BE2C (cell line): Measurements from ENCODE around the gene NANOS2. TPM values are rescaled to one million over a fixed set of nuclear protein-coding genes. Genes with fewer than 3 reads are reported as not detected.
A peak's percentile ranks its signal among the peaks of the same experiment; 100 is the strongest.

ENCODE experiments used
- DNase-seq: peaks from one replicate; pipeline ENCODE4 v3.0.0-alpha.2; 2020
- H3K27me3 ChIP-seq: fragments of 250-450 bp; sonication (Bioruptor Pico); 2 replicates; pipeline ENCODE4 v1.5.1; 2020; ENCODE audit warnings: mild to moderate bottlenecking
- H3K36me3 ChIP-seq: fragments of 250-450 bp; sonication (Bioruptor Pico); 2 replicates; pipeline ENCODE4 v1.5.1; 2020; ENCODE audit warnings: mild to moderate bottlenecking
- H3K4me1 ChIP-seq: fragments of 250-450 bp; sonication (Bioruptor Pico); 2 replicates; pipeline ENCODE4 v1.5.1; 2020
- H3K4me3 ChIP-seq: 2 replicates; pipeline ENCODE4 v1.5.1; 2011; ENCODE audit warnings: low read depth, low read length
- H3K9me3 ChIP-seq: fragments of 250-450 bp; sonication (Bioruptor Pico); 2 replicates; pipeline ENCODE4 v1.5.1; 2020
- polyA plus RNA-seq: library from polyadenylated mRNA; unstranded; fragments of >200 nt; gene quantifications from one replicate; pipeline ENCODE4 v1.2.1, GENCODE V29; 2012; ENCODE audit warnings: low read depth, missing spikeins; ENCODE audit not compliant: insufficient read length, insufficient read depth
- TF ChIP-seq, protein P1 (sequence below): IDR thresholded peaks from 2 replicates; pipeline ENCODE4 v1.5.1; 2012; ENCODE audit warnings: mild to moderate bottlenecking, low read depth, low read length

NANOS2 gene
- not detected for polyA plus RNA-seq

DNA sequence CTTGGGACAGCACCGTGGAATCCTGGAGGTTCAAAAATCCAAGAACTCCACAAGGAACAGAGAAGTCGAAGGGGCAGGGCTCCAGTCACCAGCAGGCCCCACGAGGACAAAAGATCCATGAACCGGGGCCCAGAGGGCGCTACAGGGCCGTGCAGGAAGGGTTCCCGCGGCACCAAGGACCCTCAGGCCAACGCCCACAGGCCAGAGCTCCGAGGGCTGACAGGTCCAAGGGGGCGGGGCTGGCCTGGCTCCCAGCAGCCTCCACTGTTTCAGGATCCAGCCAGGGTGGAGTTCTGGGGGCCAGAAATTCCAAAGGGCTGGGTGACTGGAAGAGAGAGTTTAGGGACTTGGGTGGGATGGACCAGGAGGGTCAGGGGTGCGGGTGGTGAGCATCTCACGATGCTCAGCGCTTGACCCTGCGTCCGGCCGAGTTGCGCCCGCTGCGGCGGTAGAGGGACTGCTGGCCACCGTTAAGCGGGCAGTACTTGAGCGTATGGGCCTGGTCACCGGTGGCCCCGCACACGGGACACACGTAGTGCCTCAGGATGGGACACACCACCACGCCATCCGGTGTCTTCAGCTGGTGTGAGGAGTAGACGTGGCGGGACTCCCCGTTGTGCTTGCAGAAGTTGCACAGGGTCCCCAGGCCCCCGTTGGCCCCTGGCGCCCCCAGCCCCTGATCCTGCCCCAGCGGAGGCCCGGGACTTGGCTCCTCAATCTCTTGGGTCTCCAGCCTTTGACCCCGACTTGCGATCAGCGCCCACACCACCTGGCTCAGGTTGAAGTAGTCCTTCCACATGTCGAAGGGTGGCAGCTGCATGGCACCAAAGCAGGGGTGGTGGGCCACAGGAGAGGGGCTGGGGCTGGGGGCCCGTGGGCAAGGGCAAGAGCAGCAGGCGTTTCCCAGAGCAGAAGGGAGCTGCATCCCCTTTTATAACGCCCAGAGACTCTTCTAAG is at the start of gene NANOS2:
TSS of gene NANOS2 (minus strand) at position 905 of the 957 bp plus-strand sequence. CDS start at position 820, 85 bp downstream.
- TF ChIP-seq, protein P1, sequence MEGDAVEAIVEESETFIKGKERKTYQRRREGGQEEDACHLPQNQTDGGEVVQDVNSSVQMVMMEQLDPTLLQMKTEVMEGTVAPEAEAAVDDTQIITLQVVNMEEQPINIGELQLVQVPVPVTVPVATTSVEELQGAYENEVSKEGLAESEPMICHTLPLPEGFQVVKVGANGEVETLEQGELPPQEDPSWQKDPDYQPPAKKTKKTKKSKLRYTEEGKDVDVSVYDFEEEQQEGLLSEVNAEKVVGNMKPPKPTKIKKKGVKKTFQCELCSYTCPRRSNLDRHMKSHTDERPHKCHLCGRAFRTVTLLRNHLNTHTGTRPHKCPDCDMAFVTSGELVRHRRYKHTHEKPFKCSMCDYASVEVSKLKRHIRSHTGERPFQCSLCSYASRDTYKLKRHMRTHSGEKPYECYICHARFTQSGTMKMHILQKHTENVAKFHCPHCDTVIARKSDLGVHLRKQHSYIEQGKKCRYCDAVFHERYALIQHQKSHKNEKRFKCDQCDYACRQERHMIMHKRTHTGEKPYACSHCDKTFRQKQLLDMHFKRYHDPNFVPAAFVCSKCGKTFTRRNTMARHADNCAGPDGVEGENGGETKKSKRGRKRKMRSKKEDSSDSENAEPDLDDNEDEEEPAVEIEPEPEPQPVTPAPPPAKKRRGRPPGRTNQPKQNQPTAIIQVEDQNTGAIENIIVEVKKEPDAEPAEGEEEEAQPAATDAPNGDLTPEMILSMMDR, result peak; percentile 51
- Histone ChIP-seq H3K9me3 (no peaks in the 10 kb centered on the region), H3K27me3 (no peaks in the 10 kb centered on the region), H3K36me3 (no peaks in the 10 kb centered on the region), H3K4me1 (no peaks in the 10 kb centered on the region), H3K4me3 (no peak within 1 kb of the TSS)
- DNase-seq, result peak; percentile 68

DNA sequence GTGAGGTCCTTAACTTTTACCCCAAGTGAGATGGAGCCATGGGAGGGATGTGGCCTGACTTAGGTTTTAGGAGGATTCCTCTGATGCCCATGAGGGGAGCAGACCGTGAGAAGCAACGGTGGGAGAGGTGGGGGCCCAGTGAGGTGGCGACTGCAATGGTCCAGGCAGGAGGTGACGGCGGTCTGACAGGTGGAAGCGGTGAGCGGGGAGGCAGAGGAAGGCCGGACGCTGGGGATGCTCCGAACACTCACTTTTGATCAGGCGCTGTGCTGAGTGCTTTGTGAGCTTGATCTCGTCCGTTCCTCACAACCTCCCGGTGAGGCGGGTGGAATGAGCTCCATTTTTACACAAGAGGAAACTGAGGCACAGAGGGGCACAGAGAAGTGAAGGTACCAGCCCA is 47.4 kb upstream of the NANOS2 start:
- Histone ChIP-seq H3K9me3 (no peaks in the 10 kb centered on the region), H3K4me3 (no peak overlapping the region), H3K4me1 (no peaks in the 10 kb centered on the region), H3K36me3 (no peaks in the 10 kb centered on the region; the same call in 1 of the 2 replicates), H3K27me3 (no peaks in the 10 kb centered on the region)
- TF ChIP-seq, protein P1, result no peak
- no peak for DNase-seq

DNA sequence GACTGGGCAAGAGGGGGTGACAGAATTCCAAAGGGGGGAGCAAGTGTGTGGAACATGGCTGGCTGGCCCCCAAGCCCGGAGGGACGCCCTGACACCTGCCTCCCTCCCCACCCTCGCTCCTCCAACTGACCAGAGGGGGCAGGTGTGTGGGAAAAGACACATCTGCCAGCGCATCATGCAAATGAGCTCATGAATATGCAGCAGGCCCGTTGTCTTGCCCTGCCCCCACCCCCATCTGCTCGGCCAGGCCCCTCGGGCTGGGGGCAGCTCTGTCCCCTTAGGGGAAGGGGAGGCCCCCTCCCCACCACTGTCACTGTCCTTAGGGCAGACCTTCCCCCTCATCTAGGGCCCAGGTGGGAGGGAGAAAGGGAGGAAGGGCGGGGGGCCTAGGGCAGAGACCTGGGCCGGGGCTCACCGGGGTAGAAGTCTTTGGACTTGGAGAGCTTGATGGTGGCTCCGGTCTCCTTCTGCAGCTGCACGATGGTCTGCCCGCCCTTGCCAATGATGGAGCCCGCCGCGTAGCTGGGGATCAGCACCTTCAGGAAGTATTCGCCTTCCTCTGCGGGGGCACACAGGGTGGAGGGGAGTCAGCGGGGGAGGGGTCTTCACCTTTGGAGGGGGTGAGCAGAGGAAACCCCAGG is 46.1 kb upstream of the NANOS2 start:
- H3K4me3 ChIP-seq, result no peak overlapping the region
- H3K36me3 ChIP-seq, result no peaks in the 10 kb centered on the region; the same call in 1 of the 2 replicates
- H3K27me3 ChIP-seq, result no peaks in the 10 kb centered on the region
- H3K4me1 ChIP-seq, result no peaks in the 10 kb centered on the region
- peak; percentile 38 for DNase-seq
- no peaks in the 10 kb centered on the region for H3K9me3 ChIP-seq
- TF ChIP-seq, protein P1, result peak; percentile 19; the same call in 1 of the 2 replicates

DNA sequence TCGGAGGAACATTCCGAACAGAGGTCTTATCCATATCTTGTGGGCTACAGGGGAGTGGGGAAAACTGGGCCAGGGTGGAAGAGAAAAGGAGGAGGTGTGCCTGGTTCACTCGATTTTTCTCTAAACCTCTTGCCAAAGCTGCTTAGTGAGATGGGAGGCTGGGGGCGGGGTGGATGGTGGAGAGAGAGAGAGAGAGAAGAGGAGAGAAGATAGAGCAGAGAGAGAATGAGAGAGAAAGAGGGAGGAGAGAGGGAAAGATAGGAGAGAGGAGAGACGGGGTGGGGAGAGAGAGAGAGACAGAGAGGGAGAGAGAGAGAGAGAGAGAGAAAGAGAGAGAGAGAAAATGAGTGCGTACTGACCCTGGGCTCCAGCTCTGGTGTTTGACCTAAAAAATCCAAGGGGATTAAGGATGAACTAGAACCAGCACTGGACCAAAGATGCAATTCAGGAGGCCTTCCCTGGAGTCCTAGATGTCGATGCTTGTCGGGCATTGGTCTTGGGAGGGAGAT is 45.0 kb upstream of the NANOS2 start:
- Histone ChIP-seq H3K36me3 (no peaks in the 10 kb centered on the region; the same call in 1 of the 2 replicates), H3K27me3 (no peaks in the 10 kb centered on the region), H3K4me3 (no peak overlapping the region), H3K4me1 (peaks cover 9% of the 10 kb centered on the region), H3K9me3 (no peaks in the 10 kb centered on the region)
- DNase-seq, result no peak
- TF ChIP-seq, protein P1, result no peak

DNA sequence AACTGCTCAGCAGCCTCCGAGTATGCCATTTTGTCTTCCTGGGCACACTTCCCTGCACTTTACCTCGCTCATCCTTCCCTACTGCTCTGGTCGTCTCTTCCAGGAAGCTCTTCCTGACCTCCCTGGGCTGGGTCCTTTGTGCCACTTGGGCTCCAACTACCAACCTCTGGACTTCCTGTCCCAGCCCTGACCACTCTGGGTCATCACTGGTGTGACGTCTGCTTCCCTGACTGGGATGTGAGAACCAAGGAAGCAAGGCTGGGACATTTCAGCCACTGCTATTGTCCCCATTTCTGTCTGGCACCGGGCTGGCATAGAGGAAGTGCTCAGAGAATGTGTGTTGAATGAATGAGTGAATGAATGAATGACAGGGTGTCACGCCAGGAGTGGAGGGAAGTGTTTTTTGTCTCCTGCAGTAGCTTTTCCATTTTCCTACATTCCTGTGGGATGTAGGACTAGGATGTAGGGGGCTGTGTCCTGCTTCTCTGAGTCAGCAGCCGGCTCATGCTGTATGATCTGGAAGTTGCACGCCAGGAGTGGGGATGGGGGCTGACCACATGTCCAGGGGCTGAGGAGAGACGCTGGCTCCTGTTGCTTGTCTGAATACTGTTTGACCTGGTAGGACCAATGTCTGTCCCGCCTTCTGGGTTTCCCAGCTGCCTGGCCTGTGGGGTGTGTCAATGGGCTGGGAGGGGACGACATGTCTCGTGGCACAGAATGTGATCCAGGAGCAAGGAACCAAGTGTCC is 44.4 kb upstream of the NANOS2 start:
- DNase-seq, result no peak
- TF ChIP-seq, protein P1, result no peak
- no peaks in the 10 kb centered on the region for H3K27me3 ChIP-seq

More for the DNA sequence above, 44.4 kb upstream of the NANOS2 start:
- Histone ChIP-seq H3K36me3 (no peaks in the 10 kb centered on the region; the same call in 1 of the 2 replicates), H3K4me1 (peaks cover 10% of the 10 kb centered on the region), H3K9me3 (no peaks in the 10 kb centered on the region), H3K4me3 (no peak overlapping the region)
